H9 (cell line): ENCODE data around the gene TEX13D. TPM values are rescaled to one million over a fixed set of nuclear protein-coding genes. Genes with fewer than 3 reads are reported as not detected.

Source experiments
- DNase-seq: peaks from one replicate; pipeline ENCODE4 v3.0.0-alpha.2; 2017
- H2AFZ ChIP-seq: one replicate; pipeline ENCODE4 v1.6.1; 2013; ENCODE audit warnings: mild to moderate bottlenecking, low read length, control low read depth, moderate library complexity
- H2AK5ac ChIP-seq: 2 replicates; pipeline ENCODE4 v1.6.1; 2013; ENCODE audit warnings: low read length, control low read depth, mixed read lengths; ENCODE audit not compliant: insufficient read length
- H2BK120ac ChIP-seq: one replicate; pipeline ENCODE4 v1.6.1; 2013; ENCODE audit warnings: low read depth, mild to moderate bottlenecking, low read length, control low read depth, inconsistent platforms; ENCODE audit not compliant: poor library complexity, severe bottlenecking
- H2BK12ac ChIP-seq: 2 replicates; pipeline ENCODE4 v1.6.1; 2013; ENCODE audit warnings: low read length, control low read depth, mixed read lengths, low read depth; ENCODE audit not compliant: insufficient read length
- H2BK15ac ChIP-seq: 2 replicates; pipeline ENCODE4 v1.6.1; 2013; ENCODE audit warnings: low read depth, low read length, control low read depth
- H2BK20ac ChIP-seq: one replicate; pipeline ENCODE4 v1.6.1; 2013; ENCODE audit warnings: low read depth, mild to moderate bottlenecking, low read length, control low read depth, inconsistent platforms; ENCODE audit not compliant: poor library complexity, severe bottlenecking
- H2BK5ac ChIP-seq: 2 replicates; pipeline ENCODE4 v1.6.1; 2013; ENCODE audit warnings: low read length, control low read depth, mixed read lengths; ENCODE audit not compliant: insufficient read length
- H3K14ac ChIP-seq: 2 replicates; pipeline ENCODE4 v1.6.1; 2013; ENCODE audit warnings: low read length, control low read depth; ENCODE audit not compliant: insufficient read depth
- H3K18ac ChIP-seq: 2 replicates; pipeline ENCODE4 v1.6.1; 2013; ENCODE audit warnings: low read depth, mild to moderate bottlenecking, mixed read lengths, low read length, control low read depth; ENCODE audit not compliant: insufficient read length
- H3K23ac ChIP-seq: 2 replicates; pipeline ENCODE4 v1.6.1; 2013; ENCODE audit warnings: low read length, control low read depth, mixed read lengths, low read depth; ENCODE audit not compliant: insufficient read length
- H3K23me2 ChIP-seq: 2 replicates; pipeline ENCODE4 v1.6.1; 2013; ENCODE audit warnings: low read depth, mild to moderate bottlenecking, mixed read lengths, low read length, control low read depth; ENCODE audit not compliant: insufficient read length, poor library complexity, severe bottlenecking
- H3K27ac ChIP-seq: 2 replicates; pipeline ENCODE4 v1.5.1; 2013; ENCODE audit warnings: low read length, control low read depth, mixed read lengths, low read depth; ENCODE audit not compliant: insufficient read length
- H3K27me3 ChIP-seq: 2 replicates; pipeline ENCODE4 v1.6.1; 2013; ENCODE audit warnings: low read length, control low read depth, inconsistent platforms; ENCODE audit not compliant: insufficient read depth
- H3K4ac ChIP-seq: 2 replicates; pipeline ENCODE4 v1.6.1; 2013; ENCODE audit warnings: low read depth, mild to moderate bottlenecking, control low read depth, inconsistent platforms, low read length, moderate library complexity
- H3K4me1 ChIP-seq: 2 replicates; pipeline ENCODE4 v1.6.1; 2013; ENCODE audit warnings: low read length, control low read depth, inconsistent platforms; ENCODE audit not compliant: insufficient read depth
- H3K4me2 ChIP-seq: 2 replicates; pipeline ENCODE4 v1.6.1; 2013; ENCODE audit warnings: low read length, control low read depth, mixed read lengths; ENCODE audit not compliant: insufficient read length, insufficient read depth
- H3K56ac ChIP-seq: 2 replicates; pipeline ENCODE4 v1.6.1; 2013; ENCODE audit warnings: low read depth, mild to moderate bottlenecking, mixed read lengths, low read length, control low read depth; ENCODE audit not compliant: insufficient read length
- H3K79me1 ChIP-seq: 2 replicates; pipeline ENCODE4 v1.6.1; 2013; ENCODE audit warnings: low read depth, mild to moderate bottlenecking, moderate library complexity, low read length, control low read depth, inconsistent platforms; ENCODE audit not compliant: insufficient read depth, poor library complexity, severe bottlenecking
- H3K79me2 ChIP-seq: 2 replicates; pipeline ENCODE4 v1.6.1; 2013; ENCODE audit warnings: low read length, control low read depth, inconsistent platforms; ENCODE audit not compliant: insufficient read depth
- H3K9ac ChIP-seq: 2 replicates; pipeline ENCODE4 v1.6.1; 2013; ENCODE audit warnings: low read length, control low read depth, mixed read lengths; ENCODE audit not compliant: insufficient read length; ENCODE audit errors: extremely low read depth
- H3K9me3 ChIP-seq: one replicate; pipeline ENCODE4 v1.6.1; 2013; ENCODE audit warnings: low read depth, low read length, inconsistent platforms; ENCODE audit not compliant: control insufficient read depth
- H3T11ph ChIP-seq: one replicate; pipeline ENCODE4 v1.6.1; 2013; ENCODE audit warnings: mild to moderate bottlenecking, low read length, control low read depth, inconsistent platforms
- H4K20me1 ChIP-seq: one replicate; pipeline ENCODE4 v1.6.1; 2013; ENCODE audit not compliant: control insufficient read depth, insufficient read length, insufficient read depth
- H4K5ac ChIP-seq: 2 replicates; pipeline ENCODE4 v1.6.1; 2013; ENCODE audit warnings: low read depth, mild to moderate bottlenecking, mixed read lengths, low read length, control low read depth; ENCODE audit not compliant: insufficient read length
- H4K8ac ChIP-seq: replicated peaks from 2 replicates; pipeline ENCODE4 v1.6.1; 2013; ENCODE audit warnings: low read length, control low read depth, mixed read lengths, low read depth; ENCODE audit not compliant: insufficient read length
- H4K91ac ChIP-seq: 2 replicates; pipeline ENCODE4 v1.6.1; 2013; ENCODE audit warnings: low read depth, mild to moderate bottlenecking, moderate library complexity, mixed read lengths, low read length, control low read depth; ENCODE audit not compliant: insufficient read length
- H3K27ac Mint-ChIP-seq, 3 experiments: 2 replicates in 2 of 3; 3 replicates in 1 of 3; pipeline ENCODE4 v1.8.0; 2020 to 2021; ENCODE audit warnings: mixed read lengths in 3 of 3, mild to moderate bottlenecking in 1 of 3, moderate library complexity in 1 of 3
- H3K27me3 Mint-ChIP-seq: 2 replicates; pipeline ENCODE4 v1.8.0; 2021; ENCODE audit warnings: low read depth, mild to moderate bottlenecking, moderate library complexity, mixed read lengths
- H3K36me3 Mint-ChIP-seq, 3 experiments: 2 replicates in 2 of 3; 3 replicates in 1 of 3; pipeline ENCODE4 v1.8.0; 2020 to 2021; ENCODE audit warnings: low read depth in 3 of 3, mixed read lengths in 3 of 3; ENCODE audit not compliant: insufficient read depth in 1 of 3
- H3K4me1 Mint-ChIP-seq, 2 experiments: 2 replicates each; pipeline ENCODE4 v1.8.0; 2020; ENCODE audit warnings: mixed read lengths in 2 of 2
- H3K4me3 Mint-ChIP-seq, 2 experiments: 2 replicates in 1 of 2; 3 replicates in 1 of 2; pipeline ENCODE4 v1.8.0; 2020 to 2021; ENCODE audit warnings: mild to moderate bottlenecking in 2 of 2, mixed read lengths in 2 of 2, moderate library complexity in 1 of 2
- H3K9me3 Mint-ChIP-seq, 2 experiments: 2 replicates in 1 of 2; 3 replicates in 1 of 2; pipeline ENCODE4 v1.8.0; 2020; ENCODE audit warnings: mild to moderate bottlenecking in 2 of 2, mixed read lengths in 2 of 2, moderate library complexity in 1 of 2
- WGBS: extraction: QIAGEN DNeasy Blood & Tissue Kit; methylation state at CpG from one replicate; pipeline ENCODE4 v1.1.7; 2013; ENCODE audit warnings: missing lambda C conversion rate, low lambda C conversion rate, mixed read lengths; ENCODE audit not compliant: insufficient read length; ENCODE audit errors: extremely low coverage; 5-methylcytosine and 5-hydroxymethylcytosine counted together
- total RNA-seq: library from RNA; stranded (reverse); gene quantifications from 2 replicates; pipeline ENCODE4 v1.2.1, GENCODE V29; 2021
- TF ChIP-seq, protein P1 (sequence below): fragments of 200-600 bp; sonication (generic); conservative IDR thresholded peaks from 3 replicates; pipeline ENCODE4 v1.8.0; 2021; ENCODE audit warnings: antibody characterized with exemption, mild to moderate bottlenecking

The TEX13D gene
- total RNA-seq, 1 experiment from 2014 or later, result 0.15 TPM

DNA sequence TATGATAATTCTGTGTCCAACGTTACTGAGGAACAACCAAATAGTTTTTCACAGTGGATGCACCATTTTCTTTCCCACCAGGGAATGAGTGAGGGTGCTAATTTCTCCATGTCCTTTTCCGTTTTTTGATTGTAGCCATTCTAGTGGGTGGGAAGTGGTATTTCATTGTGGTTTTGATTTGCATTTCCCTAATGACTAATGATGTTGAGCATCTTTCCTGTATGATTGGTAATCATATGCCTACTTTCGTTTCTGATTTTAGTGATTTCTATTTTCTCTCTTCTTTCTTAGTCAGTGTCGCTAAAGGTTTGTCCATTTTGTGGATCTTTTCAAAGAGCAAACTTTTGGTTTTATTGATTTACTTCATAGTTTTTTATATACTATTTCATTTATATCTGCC is 32.1 kb upstream of the TEX13D start:
- no CpG with 5 or more reads among the region's 4 CpGs for WGBS

More for the DNA sequence above, 32.1 kb upstream of the TEX13D start:
- Histone ChIP-seq H3K23me2 (no peaks in the 10 kb centered on the region), H3K79me2 (no peaks in the 10 kb centered on the region), H3T11ph (no peak overlapping the region), H2BK15ac (no peak overlapping the region), H3K79me1 (no peaks in the 10 kb centered on the region), H2BK5ac (no peak overlapping the region), H2BK12ac (no peak overlapping the region), H4K91ac (no peak overlapping the region), H3K4ac (no peak overlapping the region), H2AK5ac (no peak overlapping the region), H3K4me2 (no peak overlapping the region), H3K56ac (no peak overlapping the region), H4K20me1 (no peaks in the 10 kb centered on the region), H3K23ac (no peak overlapping the region), H2AFZ (no peak overlapping the region), H3K18ac (no peak overlapping the region), H3K4me1 (no peaks in the 10 kb centered on the region), H3K27ac (no peak overlapping the region), H4K8ac (no peak overlapping the region), H2BK120ac (no peak overlapping the region), H3K27me3 (no peaks in the 10 kb centered on the region), H3K14ac (no peak overlapping the region), H2BK20ac (no peak overlapping the region), H4K5ac (no peak overlapping the region), H3K9me3 (peaks cover 3% of the 10 kb centered on the region), H3K9ac (no peak overlapping the region)
- no peak for DNase-seq
- H3K9me3 Mint-ChIP-seq, result peaks cover 3 to 18% of the 10 kb centered on the region in 2 experiments; a peak in 3 of 5 replicates
- no peaks in the 10 kb centered on the region for H3K27me3 Mint-ChIP-seq
- TF ChIP-seq, protein P1, sequence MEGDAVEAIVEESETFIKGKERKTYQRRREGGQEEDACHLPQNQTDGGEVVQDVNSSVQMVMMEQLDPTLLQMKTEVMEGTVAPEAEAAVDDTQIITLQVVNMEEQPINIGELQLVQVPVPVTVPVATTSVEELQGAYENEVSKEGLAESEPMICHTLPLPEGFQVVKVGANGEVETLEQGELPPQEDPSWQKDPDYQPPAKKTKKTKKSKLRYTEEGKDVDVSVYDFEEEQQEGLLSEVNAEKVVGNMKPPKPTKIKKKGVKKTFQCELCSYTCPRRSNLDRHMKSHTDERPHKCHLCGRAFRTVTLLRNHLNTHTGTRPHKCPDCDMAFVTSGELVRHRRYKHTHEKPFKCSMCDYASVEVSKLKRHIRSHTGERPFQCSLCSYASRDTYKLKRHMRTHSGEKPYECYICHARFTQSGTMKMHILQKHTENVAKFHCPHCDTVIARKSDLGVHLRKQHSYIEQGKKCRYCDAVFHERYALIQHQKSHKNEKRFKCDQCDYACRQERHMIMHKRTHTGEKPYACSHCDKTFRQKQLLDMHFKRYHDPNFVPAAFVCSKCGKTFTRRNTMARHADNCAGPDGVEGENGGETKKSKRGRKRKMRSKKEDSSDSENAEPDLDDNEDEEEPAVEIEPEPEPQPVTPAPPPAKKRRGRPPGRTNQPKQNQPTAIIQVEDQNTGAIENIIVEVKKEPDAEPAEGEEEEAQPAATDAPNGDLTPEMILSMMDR, result no peak
- H3K27ac Mint-ChIP-seq, result no peak overlapping the region
- H3K36me3 Mint-ChIP-seq, result no peaks in the 10 kb centered on the region
- H3K4me1 Mint-ChIP-seq, result no peaks in the 10 kb centered on the region
- H3K4me3 Mint-ChIP-seq, result no peak overlapping the region
